ENCODE data around the gene DPH7.
"Not testable (repeated sequence)": the region's sequence is repeated elsewhere in the genome, so short reads cannot be mapped to it uniquely, and the experiment has no call there.

Gene DPH7

DNA sequence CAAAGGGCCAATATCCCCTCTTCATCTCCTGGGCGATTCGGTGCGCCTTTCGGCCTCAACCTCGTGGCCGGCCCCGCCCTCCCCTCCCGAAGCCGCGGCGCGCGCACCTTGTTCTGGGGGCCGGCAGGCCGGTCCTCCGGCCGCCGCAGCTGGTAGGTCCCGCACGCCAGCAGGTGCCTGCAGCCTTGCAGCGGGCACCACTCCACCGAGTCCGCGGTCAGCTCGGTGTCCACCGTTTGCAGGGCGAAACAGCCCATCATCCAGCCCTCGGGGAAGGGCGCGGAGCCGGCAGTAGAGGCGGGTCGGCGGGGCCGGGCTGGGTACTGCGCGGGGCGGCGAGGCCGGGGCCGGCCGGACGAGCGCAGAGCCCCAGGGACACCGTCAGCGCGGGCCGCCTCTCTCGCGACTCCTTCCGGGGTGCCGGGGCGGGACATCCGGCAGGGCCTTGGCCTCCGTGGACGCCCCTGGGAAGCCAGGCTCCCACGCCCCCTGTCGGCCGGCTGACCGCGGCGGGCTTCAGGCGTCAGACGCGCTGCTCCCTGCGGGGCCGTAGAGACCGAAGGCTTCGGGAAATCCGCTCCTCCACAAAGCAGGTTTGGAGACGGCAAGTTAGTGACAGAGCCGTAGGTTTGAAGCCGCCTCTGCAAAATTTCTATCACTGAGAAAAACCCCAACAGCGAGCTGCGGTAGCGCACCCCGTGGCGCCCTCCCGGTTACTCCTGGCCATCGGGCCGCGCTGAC is at the start of gene DPH7:
Gene DPH7, minus strand, starts transcription at position 408 of the 741 bp plus-strand sequence. Its CDS starts 148 bp downstream, at position 260.
- in situ Hi-C loops (cut with MboI; ENCODE audit: low sequenced_read_pairs), result no loop called here

DNA sequence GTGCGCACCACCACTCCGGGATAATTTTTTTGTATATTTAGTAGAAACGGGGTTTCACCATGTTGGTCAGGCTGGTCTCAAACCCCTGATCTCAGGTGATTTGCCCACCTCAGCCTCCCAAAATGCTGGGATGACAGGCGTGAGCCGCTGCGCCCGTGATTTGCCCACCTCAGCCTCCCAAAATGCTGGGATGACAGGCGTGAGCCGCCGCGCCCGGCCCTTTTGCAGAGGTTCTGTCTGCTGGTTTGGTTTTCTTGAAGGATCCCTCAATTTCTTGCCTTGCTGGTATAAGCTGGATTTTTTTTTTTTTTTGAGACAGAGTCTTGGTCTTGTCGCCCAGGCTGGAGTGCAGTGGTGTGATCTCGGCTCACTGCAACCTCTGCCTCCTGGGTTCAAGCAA is 48.7 kb upstream of the DPH7 start:
- in situ Hi-C loops (cut with MboI; ENCODE audit: low sequenced_read_pairs), result not testable (repeated sequence)

DNA sequence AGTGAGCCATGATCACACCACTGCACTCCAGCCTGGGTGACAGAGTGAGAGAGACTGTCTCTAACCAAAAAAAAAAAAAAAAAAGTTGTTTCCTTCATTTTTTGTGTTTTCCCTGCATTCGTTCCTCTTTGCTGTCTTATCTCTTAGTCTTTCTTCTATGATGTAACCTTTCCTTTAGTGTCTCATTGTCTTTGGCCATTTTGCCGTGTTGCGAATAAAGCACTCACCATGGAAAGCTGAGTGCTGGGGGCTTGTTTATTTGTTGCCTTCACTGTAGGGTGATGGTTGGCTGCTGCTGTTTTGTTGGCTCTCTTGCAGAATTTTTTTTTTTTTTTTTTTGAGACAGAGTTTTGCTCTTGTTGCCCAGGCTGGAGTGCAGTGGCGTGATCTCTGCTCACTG is 47.7 kb upstream of the DPH7 start:
- in situ Hi-C loops (cut with MboI; ENCODE audit: low sequenced_read_pairs), result no loop called here

DNA sequence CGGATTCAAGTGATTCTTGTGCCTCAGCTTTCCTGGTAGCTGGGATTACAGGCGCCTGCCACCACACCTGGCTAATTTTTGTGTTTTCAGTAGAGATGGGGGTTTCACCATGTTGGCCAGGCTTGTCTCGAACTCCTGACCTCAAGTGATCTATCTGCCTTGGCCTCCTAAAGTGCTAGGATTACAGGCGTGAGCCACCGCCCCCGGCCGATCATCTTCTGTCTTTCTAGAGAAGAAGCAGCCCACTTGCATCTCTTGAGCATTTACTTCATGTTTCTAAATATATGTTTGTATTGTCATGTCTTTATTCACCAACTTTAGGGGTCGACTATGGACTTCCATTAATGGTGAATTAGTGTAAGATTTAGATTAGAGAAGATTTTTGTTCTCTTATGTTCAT is 43.5 kb upstream of the DPH7 start:
- in situ Hi-C loops (cut with MboI; ENCODE audit: low sequenced_read_pairs), result not testable (repeated sequence)

GRCh38 chr9:137621131-137621757 is 42.5 kb upstream of the DPH7 start:
- in situ Hi-C loops (cut with MboI; ENCODE audit: low sequenced_read_pairs), result no loop called here

DNA sequence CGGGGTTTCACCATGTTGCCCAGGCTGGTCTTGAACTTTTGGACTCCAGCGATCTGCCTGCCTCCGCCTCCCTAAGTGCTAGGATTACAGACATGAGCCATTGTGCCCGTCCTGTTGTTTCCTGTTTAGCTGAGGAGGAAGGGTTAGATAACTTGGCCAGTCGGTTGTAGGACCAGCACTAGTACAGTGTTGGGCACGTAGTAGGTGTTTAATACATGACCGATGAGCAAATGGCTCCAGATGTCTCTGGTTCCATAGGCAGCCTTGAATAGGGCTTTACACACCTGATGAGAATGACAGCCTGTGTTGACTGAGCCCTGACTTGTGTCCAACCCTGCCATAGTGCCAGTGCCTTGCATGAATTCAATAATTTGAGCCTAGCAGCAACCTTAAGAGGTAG is 41.9 kb upstream of the DPH7 start:
- in situ Hi-C loops (cut with MboI; ENCODE audit: low sequenced_read_pairs), result no loop called here

DNA sequence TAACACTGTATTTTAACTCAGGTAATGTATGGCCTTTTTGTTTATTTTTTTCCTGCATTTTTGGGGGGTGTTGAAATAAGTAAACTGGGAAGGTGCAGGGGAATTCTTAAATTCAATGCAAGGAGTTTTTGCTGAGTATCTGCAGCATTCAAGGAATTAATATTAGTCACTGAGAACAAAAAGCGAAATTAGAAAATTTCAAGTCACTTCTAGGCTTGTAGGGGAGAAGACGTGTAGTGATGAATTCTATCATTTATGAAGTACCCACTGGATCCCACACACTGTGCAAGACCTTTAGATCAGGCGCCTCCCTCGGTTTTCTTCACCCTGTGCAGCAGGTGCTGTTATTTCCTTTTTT is 41.3 kb upstream of the DPH7 start:
- in situ Hi-C loops (cut with MboI; ENCODE audit: low sequenced_read_pairs), result no loop called here

- in situ Hi-C loops (cut with MboI; ENCODE audit: low sequenced_read_pairs), result no loop called here
These were observed 40.7 kb upstream of the DPH7 start for GRCh38 chr9:137619240-137620047.

DNA sequence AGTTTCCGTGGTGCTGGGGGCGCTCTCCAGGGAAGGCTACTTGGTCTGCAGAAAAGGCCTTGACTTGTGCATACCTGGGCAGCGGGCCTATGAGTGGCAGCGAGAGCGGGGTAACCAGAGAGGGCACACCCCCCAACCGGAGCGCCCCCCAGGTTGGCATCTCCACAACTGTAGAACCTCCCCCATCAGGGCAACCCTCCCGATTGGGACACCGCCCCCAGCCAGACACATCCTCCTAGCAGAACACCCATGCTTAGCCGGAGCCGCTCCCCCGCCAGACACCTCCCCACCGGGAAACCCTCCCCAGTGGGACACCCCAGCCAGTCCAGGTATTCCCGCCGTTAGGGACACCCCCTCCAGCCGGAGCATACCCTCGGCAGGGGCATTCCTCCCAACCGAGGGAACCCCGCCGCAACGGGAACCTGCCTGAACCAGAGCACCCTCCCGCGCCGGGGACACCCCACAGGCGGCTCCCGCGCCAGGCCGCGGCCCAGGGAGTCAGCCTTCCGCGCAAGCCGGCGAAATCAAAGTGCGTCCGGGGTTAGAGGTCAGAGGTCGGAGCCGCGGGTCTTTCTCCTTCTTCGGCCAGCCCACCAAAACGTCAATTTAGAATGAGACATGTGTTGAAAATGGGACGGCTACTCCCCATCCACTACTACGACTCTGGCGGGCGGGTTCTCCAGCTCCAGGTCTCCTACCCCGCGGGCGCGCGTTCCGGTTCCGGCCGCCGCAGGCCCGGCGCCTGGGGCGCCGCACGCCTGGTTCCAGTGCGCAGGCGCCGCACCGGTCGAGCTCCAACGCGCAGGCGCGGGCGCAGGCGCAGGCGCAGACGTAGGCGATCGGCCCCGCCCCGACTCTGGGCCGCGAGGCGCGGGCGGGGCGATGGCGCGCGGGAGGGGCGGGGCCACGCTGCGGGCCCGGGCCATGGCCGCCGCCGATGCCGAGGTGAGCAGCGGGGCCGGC is 39.7 kb upstream of the DPH7 start, which contains the start of gene EHMT1:
Gene EHMT1, plus strand, starts transcription at position 901 of the 963 bp plus-strand sequence. Its CDS starts 24 bp downstream, at position 925.
- in situ Hi-C loops (cut with MboI; ENCODE audit: low sequenced_read_pairs), result no loop called here

- in situ Hi-C loops (cut with MboI; ENCODE audit: low sequenced_read_pairs), result no loop called here
These were observed 36.7 kb upstream of the DPH7 start for GRCh38 chr9:137615387-137615871.

GRCh38 chr9:137614631-137615386 is 36.1 kb upstream of the DPH7 start:
- in situ Hi-C loops (cut with MboI; ENCODE audit: low sequenced_read_pairs), result no loop called here

DNA sequence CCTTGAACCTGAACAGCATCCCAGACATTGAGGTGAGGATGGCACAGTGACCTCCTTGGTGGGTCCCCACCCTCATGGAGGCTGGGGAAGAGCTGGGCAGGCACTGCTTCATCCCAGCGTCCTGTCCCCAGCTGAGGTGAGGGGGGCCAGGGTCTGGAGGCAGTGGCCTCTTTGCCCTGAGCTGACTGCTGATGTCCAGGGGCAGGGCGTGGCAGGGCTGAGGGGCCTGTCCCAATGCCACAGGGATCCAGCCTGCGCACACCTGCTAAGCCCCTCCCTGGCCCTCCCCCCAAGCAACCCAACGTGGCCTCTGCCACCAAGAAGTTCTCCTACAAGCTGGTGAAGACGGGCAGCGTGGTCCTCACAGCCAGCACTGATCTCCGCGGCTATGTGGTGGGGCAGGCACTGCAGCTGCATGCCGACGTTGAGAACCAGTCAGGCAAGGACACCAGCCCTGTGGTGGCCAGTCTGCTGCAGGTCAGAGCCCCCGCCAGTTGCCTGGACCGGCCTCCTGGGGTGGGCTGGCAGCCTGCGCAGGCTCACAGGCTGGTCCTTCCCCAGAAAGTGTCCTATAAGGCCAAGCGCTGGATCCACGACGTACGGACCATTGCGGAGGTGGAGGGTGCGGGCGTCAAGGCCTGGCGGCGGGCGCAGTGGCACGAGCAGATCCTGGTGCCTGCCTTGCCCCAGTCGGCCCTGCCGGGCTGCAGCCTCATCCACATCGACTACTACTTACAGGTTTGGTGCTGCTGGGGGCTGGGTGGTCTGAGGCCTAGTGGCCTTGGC is 35.2 kb upstream of the DPH7 start:
- in situ Hi-C loops (cut with MboI; ENCODE audit: low sequenced_read_pairs), result no loop called here

DNA sequence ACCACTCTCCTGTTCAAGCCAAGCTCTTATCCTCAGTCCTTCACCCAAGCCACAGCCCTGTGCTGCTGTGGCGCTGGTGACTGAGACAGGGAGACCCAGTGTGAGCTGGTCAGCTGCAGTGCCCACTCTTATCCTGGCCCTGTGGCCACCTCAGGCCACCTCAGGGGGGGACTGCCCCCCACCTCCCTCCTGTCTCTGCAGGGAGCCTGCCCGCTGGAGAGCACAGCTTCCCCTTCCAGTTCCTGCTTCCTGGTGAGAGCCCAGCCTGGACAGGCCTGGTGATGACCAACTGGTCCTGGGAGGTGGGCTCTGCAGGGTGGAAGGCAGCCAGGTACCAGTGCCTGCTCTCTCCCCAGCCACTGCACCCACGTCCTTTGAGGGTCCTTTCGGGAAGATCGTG is 34.5 kb upstream of the DPH7 start:
- in situ Hi-C loops (cut with MboI; ENCODE audit: low sequenced_read_pairs), result no loop called here

DNA sequence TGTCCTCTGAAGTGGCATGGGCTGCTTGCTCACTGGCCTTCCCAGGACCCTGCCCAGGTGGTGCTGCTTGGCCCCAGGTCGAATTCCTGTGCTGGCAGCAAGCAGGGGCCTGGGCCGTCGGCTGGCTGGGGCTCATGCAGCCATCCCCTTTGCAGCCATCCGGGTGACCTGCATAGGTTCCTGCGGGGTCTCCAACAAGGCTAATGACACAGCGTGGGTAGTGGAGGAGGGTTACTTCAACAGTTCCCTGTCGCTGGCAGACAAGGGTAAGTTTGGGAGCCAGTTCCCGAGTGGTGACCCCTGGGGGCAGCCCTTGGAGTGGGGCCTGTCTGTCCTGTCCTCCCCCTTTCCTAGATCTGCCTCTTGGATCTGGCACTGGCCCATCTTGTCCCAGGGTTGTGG is 34.0 kb upstream of the DPH7 start:
- in situ Hi-C loops (cut with MboI; ENCODE audit: low sequenced_read_pairs), result no loop called here

- in situ Hi-C loops (cut with MboI; ENCODE audit: low sequenced_read_pairs), result no loop called here
These were observed 33.2 kb upstream of the DPH7 start for GRCh38 chr9:137611623-137612609.

GRCh38 chr9:137610944-137611343 is 32.2 kb upstream of the DPH7 start:
- in situ Hi-C loops (cut with MboI; ENCODE audit: low sequenced_read_pairs), result no loop called here

DNA sequence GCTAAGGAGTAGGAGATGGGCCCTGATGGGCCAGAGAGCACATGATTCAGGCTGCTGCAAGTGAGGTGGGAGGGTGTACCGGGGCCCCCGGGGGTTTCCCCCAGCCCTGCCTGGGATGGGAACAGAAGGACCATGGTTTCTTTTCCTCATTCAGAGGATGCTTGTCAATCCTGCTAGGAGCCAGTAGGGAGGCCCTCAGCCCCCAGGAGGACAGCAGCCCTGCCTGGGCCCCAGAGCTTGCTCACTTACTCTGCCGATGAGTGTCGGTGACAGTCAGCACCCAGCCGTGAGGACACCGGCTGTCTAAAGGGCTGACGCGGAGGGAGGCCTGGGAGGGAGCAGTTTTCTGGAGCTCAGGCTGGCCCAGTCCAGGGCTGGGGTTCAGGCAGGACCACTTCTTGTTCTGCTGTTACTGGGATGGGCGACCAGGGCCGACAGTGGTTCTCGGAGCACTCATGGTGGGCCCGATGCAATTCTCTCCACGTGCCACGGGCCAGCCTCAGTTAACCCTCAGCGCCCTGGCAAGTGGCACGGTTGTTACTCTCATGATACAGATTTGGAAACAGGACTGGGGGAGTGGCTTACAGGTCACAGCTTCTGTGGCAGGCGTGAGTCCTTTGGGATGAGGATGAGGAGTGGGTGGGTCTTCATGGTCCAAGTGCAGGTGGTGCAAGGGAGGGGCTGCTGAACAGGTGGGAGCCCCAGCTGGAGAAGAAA is 28.6 kb upstream of the DPH7 start:
- in situ Hi-C loops (cut with MboI; ENCODE audit: low sequenced_read_pairs), result no loop called here

Measured in hTERT RPE-1 (cell line).